Transverse colon (tissue), 4 donors: ENCODE data around the gene STXBP3.

Source experiments
- EP300 ChIP-seq: sonication (generic); formaldehyde crosslinking; IDR thresholded peaks from one replicate; pipeline ENCODE4 v1.6.1; 2017; ENCODE audit warnings: antibody characterized with exemption, low read depth
- POLR2A ChIP-seq: fragments of 450-650 bp; IDR thresholded peaks from one replicate; pipeline ENCODE4 v1.6.1; 2016; ENCODE audit warnings: antibody characterized with exemption, mild to moderate bottlenecking, moderate library complexity
- POLR2AphosphoS5 ChIP-seq, 3 donors: sonication (generic); formaldehyde crosslinking; IDR thresholded peaks; one replicate each; pipeline ENCODE4 v1.6.1; 2016; ENCODE audit warnings: antibody characterized with exemption in 3 of 3
- TF ChIP-seq, protein P1 (sequence below), 5 experiments: fragments of 200-600 bp in 3 of 5; fragments of 450-650 bp in 2 of 5; sonication (generic) in 3 of 5; IDR thresholded peaks; 1 replicate in 2 of 5; 2 replicates in 3 of 5; pipeline ENCODE4 v1.5.1; 2016 to 2017; ENCODE audit warnings: antibody characterized with exemption in 5 of 5, inconsistent platforms in 3 of 5, mild to moderate bottlenecking in 2 of 5, moderate library complexity in 1 of 5

DNA sequence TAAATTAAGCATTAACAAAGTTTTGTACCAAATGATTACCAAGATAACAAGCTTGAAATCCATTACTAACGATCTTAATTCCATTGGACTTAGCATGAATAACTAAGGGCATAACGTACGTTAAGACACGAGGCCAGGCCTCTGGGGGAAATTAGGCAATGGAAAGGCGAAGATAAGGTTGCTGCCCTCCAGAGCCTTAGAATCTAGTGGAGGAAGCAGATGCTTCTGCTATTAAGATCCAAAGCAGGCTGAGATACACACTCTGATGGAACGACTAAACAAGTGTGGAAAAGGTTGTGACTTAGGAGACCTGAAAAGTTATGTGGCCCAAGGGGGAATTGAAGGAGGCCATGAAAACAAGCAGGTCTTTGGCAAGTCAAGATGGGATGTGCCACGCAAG is 104.5 kb downstream of the STXBP3 start:
- TF ChIP-seq, protein P1, sequence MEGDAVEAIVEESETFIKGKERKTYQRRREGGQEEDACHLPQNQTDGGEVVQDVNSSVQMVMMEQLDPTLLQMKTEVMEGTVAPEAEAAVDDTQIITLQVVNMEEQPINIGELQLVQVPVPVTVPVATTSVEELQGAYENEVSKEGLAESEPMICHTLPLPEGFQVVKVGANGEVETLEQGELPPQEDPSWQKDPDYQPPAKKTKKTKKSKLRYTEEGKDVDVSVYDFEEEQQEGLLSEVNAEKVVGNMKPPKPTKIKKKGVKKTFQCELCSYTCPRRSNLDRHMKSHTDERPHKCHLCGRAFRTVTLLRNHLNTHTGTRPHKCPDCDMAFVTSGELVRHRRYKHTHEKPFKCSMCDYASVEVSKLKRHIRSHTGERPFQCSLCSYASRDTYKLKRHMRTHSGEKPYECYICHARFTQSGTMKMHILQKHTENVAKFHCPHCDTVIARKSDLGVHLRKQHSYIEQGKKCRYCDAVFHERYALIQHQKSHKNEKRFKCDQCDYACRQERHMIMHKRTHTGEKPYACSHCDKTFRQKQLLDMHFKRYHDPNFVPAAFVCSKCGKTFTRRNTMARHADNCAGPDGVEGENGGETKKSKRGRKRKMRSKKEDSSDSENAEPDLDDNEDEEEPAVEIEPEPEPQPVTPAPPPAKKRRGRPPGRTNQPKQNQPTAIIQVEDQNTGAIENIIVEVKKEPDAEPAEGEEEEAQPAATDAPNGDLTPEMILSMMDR (IDR thresholded peaks at IDR 0.05), result no peak
- TF ChIP-seq POLR2AphosphoS5 (IDR thresholded peaks at IDR 0.05) (no peak), POLR2A (no peak), EP300 (no peak)
